ENCODE results near the gene KCTD11. TPM values are rescaled to one million over a fixed set of nuclear protein-coding genes. Genes with fewer than 3 reads are reported as not detected.

The KCTD11 gene
- total and polyA plus RNA-seq, 2 of the 13 experiments (the other 11 are each of a cell fraction or from before 2014, with no cell fraction given) = 1.6 to 2.6 TPM

GRCh38 chr17:7356072-7356549 is 4.1 kb downstream of the KCTD11 start (continued):
- TF ChIP-seq POGK (CRISPR knock-in tag; conservative IDR thresholded peaks at IDR 0.05) = 0 out of 2 replicates have a peak, but pooled peaks have one; percentile 22
- no peak for TF ChIP-seq ZNF121 (CRISPR knock-in tag; IDR thresholded peaks at IDR 0.05)
- TF ChIP-seq, protein P1, sequence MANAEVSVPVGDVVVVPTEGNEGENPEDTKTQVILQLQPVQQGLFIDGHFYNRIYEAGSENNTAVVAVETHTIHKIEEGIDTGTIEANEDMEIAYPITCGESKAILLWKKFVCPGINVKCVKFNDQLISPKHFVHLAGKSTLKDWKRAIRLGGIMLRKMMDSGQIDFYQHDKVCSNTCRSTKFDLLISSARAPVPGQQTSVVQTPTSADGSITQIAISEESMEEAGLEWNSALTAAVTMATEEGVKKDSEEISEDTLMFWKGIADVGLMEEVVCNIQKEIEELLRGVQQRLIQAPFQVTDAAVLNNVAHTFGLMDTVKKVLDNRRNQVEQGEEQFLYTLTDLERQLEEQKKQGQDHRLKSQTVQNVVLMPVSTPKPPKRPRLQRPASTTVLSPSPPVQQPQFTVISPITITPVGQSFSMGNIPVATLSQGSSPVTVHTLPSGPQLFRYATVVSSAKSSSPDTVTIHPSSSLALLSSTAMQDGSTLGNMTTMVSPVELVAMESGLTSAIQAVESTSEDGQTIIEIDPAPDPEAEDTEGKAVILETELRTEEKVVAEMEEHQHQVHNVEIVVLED (CRISPR knock-in tag; IDR thresholded peaks at IDR 0.05; ENCODE audit: borderline replicate concordance) = no peak
- no peak for TF ChIP-seq SMAD1 (CRISPR knock-in tag; IDR thresholded peaks at IDR 0.05; ENCODE audit: borderline replicate concordance, low read depth)
- TF ChIP-seq HINFP (CRISPR knock-in tag; IDR thresholded peaks at IDR 0.05; ENCODE audit: low read depth) = no peak
- no peak for TF ChIP-seq ZNF672 (CRISPR knock-in tag; IDR thresholded peaks at IDR 0.05)
- TF ChIP-seq ATRX (CRISPR knock-in tag; IDR thresholded peaks at IDR 0.05; ENCODE audit: borderline replicate concordance) = no peak
- TF ChIP-seq ZNF12 (CRISPR knock-in tag; IDR thresholded peaks at IDR 0.05) = no peak
- TF ChIP-seq MBD4 (IDR thresholded peaks at IDR 0.05; ENCODE audit: borderline replicate concordance, low read length) = no peak
- no peak for TF ChIP-seq ZNF790 (CRISPR knock-in tag; IDR thresholded peaks at IDR 0.05; ENCODE audit: borderline replicate concordance)
- TF ChIP-seq, protein P2, sequence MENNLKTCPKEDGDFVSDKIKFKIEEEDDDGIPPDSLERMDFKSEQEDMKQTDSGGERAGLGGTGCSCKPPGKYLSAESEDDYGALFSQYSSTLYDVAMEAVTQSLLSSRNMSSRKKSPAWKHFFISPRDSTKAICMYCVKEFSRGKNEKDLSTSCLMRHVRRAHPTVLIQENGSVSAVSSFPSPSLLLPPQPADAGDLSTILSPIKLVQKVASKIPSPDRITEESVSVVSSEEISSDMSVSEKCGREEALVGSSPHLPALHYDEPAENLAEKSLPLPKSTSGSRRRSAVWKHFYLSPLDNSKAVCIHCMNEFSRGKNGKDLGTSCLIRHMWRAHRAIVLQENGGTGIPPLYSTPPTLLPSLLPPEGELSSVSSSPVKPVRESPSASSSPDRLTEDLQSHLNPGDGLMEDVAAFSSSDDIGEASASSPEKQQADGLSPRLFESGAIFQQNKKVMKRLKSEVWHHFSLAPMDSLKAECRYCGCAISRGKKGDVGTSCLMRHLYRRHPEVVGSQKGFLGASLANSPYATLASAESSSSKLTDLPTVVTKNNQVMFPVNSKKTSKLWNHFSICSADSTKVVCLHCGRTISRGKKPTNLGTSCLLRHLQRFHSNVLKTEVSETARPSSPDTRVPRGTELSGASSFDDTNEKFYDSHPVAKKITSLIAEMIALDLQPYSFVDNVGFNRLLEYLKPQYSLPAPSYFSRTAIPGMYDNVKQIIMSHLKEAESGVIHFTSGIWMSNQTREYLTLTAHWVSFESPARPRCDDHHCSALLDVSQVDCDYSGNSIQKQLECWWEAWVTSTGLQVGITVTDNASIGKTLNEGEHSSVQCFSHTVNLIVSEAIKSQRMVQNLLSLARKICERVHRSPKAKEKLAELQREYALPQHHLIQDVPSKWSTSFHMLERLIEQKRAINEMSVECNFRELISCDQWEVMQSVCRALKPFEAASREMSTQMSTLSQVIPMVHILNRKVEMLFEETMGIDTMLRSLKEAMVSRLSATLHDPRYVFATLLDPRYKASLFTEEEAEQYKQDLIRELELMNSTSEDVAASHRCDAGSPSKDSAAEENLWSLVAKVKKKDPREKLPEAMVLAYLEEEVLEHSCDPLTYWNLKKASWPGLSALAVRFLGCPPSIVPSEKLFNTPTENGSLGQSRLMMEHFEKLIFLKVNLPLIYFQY (CRISPR knock-in tag; IDR thresholded peaks at IDR 0.05; ENCODE audit: borderline replicate concordance) = 0 out of 2 replicates have a peak, but pooled peaks have one; percentile 52
- TF ChIP-seq MAFK (conservative IDR thresholded peaks at IDR 0.05 in 1 of 2, IDR thresholded peaks at IDR 0.05 in 1 of 2; ENCODE audit: low read length in 2 of 2) = no peak
- TF ChIP-seq SOX13 (IDR thresholded peaks at IDR 0.05) = no peak
- no peak for TF ChIP-seq SOX13 (CRISPR knock-in tag; conservative IDR thresholded peaks at IDR 0.05 in 1 of 2, IDR thresholded peaks at IDR 0.05 in 1 of 2)
- TF ChIP-seq SIN3A (IDR thresholded peaks at IDR 0.05; ENCODE audit: borderline replicate concordance, low read depth, low read length) = no peak
- TF ChIP-seq MEIS2 (CRISPR knock-in tag; IDR thresholded peaks at IDR 0.05) = no peak
- TF ChIP-seq AGO2 (optimal IDR thresholded peaks at IDR 0.05; ENCODE audit: low read depth, low read length) = no peak
- TF ChIP-seq HNRNPLL (IDR thresholded peaks at IDR 0.05; ENCODE audit: low read depth, low read length, poor library complexity, severe bottlenecking) = peak; percentile 22
- TF ChIP-seq ZNF513 (CRISPR knock-in tag; conservative IDR thresholded peaks at IDR 0.05) = no peak
